ENCODE data around the gene TP63.

TP63 gene

DNA sequence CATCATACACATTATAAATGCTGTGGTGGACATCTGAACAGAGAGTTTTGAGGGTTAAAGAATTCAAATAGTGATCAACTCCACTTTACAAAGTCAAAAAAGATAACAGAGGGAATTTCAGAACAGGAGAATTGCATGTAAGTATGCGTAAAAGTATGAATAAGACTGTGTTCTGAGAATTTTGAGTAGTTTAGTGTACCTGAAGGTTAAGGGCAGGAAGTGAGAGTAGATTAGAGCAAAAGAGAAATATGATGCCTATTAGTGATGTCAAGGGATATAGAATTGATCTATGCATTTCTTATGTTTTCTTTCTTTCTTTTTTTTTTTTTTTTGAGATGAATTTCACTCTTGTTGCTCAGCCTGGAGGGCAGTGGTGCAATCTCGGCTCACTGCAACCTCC is 53.1 kb downstream of the TP63 start:
- DNase-seq (ENCODE audit: low read depth), result no peak

DNA sequence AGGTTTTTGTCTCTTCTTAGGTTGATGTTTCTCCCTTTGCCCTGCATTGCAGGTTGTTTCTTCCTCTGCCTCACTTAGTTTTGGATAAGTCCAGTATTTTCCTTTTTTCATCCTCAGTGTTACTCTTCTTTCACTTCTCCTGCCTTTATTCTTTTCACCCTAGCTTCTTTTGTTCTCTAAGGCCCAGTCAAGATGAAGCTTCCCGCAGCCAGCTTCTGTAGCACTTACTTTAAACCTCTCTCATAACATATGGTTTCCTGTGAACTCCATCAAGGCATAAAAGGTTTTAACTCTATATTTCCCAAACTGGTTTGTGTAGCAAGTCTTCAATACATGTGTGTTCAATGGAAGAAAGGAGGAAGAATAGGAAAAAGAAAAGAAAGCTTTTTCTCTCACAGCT is 54.1 kb downstream of the TP63 start:
- DNase-seq (ENCODE audit: low read depth), result no peak

GRCh38 chr3:189685860-189686259 is 54.7 kb downstream of the TP63 start:
- DNase-seq (ENCODE audit: low read depth), result no peak

- DNase-seq (ENCODE audit: low read depth), result no peak
Observed at GRCh38 chr3:189687475-189687874, 56.3 kb downstream of the TP63 start.

DNA sequence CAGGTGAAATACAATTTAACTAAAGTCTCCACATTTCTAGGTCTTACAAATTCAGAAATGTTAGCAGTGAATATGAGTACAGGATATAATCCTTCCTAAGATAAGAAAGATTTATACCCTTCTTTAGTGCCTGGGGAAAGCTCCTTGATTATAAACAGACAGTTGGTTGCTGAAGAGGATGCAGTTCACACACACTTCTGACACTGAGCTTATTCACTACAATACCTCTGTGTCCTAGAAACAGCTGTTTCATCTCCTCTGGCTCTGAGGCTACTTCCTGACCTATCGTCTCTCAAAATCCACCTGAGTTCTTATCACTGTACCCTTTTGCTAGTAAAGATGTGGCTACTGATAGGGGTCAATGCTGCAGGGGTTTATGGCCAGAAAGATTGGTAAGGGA is 57.1 kb downstream of the TP63 start:
- DNase-seq (ENCODE audit: low read depth), result no peak

- DNase-seq (ENCODE audit: low read depth), result no peak
Observed at GRCh38 chr3:189689625-189690024, 58.4 kb downstream of the TP63 start.

- no peak for DNase-seq (ENCODE audit: low read depth)
Observed at GRCh38 chr3:189690237-189690636, 59.0 kb downstream of the TP63 start.

DNA sequence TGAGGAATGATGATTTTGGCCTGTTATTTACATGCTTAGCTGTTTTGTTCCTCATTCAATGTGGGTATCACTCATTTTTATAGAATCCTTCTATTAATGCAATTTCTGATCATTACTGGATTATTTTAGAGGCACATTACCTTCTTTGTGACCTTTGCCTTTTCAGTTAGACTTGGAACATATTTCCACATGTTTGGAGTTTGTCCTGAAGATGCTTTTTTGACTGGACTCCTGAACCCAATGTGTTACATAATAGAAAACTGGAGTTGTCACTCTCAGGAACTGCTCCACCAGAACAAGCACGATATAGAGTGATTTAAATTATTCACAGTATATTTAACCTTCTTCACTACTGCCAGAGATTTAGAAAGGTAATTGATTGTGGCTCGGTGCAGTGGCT is 59.5 kb downstream of the TP63 start:
- DNase-seq (ENCODE audit: low read depth), result no peak

- no peak for DNase-seq (ENCODE audit: low read depth)
Observed at GRCh38 chr3:189695400-189695799, 64.2 kb downstream of the TP63 start.

DNA sequence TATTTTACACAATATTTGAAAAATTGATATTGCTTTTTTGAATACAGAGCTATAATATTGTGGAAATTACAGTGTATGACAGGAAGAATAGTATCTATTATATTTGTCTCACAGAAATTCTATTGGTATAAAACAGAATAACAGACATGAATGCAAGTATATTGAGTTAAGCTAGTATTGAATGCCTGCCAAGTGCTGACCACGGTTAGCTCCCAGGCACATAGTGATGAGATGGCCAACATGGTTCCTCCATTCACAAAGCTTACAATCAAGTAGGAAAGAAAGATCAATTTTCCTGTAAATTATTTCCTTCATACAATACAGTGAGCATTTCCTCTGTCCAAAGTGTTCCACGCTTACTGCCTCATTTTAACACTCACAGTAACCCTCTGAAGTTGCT is 67.6 kb downstream of the TP63 start:
- no peak for DNase-seq (ENCODE audit: low read depth)

DNA sequence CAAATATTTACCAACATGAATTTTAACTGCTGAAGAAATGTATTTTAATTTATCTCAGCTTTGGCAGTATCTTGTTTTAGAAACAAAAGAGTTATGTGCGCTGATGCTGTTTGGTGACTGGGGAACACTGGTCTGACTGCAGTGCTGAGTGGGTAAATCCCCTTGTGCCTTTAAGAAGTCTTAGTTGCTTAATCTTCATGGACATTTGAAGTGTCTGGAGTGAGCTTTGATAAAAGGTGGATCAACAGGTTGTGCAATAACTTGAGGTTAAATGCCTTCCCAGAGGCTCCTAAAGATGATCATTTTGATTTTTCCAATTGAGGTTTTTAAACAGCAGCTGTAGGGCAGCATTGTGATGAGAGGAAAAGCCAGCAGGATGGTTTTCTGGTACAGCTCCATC is 68.7 kb downstream of the TP63 start:
- no peak for DNase-seq (ENCODE audit: low read depth)

GRCh38 chr3:189702066-189702646 is 71.0 kb downstream of the TP63 start:
- no peak for DNase-seq (ENCODE audit: low read depth)

DNA sequence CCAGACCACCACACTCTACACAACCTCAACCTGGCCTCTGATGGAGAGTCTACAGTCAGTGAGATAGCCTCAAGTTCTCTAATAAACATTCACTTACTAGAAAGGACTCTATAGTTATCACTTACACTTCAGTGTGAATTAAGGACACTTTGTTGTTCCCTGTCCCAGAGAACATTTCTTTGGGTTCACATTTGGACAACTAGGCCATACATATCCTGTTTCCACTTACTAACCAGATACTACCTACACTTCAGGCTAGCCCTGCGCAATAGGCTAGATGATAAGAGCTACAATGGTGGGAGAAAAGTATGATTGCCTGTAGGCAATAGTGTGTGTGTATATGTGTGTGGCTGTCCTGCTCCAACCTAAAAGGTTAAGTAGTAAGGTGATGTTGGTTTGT is 72.7 kb downstream of the TP63 start:
- no peak for DNase-seq (ENCODE audit: low read depth)

GRCh38 chr3:189708375-189708774 is 77.2 kb downstream of the TP63 start:
- DNase-seq (ENCODE audit: low read depth), result no peak

- no peak for DNase-seq (ENCODE audit: low read depth)
Observed at GRCh38 chr3:189710620-189711402, 79.6 kb downstream of the TP63 start.

GRCh38 chr3:189712906-189713483 is 81.8 kb downstream of the TP63 start:
- no peak for DNase-seq (ENCODE audit: low read depth)

DNA sequence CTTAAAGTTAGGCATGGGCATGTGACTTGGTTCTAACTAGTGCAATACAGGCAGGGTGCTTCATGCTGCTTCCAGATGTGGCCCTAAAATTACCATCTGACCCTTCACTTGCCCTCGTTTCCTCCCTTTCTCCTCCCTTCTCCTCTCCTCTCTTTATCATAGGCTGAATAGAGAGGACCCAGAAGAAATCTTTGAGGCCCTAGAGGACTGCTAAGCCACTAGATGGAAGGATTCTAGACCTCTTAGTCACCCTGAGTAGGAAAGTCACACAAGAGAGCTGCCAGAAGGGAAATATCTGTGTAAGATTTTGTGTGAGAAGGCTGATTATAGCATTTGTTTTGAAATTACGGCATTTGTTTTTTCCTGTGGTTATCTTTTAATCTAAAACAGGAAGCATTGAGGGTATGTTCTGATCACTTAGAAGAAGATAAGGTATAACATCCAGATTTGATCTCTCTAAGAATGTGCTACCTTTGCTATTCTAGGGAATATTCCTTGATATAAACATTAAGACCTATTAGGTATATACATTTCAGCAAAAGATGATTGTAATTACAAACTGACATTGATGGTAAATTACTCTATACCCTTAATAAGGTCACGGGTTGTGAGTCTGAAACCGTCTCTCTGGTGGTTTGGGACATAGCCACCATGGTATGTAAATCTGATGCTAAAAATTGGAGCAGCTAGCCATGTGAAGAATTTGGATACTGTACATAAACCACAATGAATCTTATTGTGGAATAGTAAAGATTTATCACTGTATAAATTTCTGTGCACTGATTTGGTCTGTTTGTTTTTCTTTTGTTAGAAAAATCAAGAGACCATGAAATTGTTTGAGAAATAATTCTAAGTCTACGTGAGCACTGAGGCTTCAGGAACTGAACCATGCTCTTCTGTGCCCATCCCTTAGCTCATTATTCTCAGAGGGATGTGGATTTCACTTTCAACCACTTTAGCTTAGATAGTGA is 84.1 kb downstream of the TP63 start:
- no peak for DNase-seq (ENCODE audit: low read depth)

DNA sequence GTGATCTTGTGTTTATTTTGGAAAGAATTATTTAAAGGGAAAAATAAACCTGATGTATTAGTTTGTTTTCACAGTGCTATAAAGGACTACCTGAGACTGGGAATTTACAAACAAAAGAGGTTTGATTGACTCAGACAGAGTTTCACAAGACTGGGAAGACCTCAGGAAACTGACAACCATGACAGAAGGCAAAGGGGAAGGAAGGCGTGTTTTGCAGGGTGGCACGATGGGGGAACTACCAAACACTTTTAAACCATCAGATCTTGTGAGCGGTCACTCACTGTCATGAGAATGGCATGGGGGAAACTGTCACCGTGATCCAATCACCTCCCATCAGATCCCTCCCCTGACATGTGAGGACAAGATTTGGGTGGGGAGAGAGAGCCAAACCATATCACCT is 87.0 kb downstream of the TP63 start:
- DNase-seq (ENCODE audit: low read depth), result no peak

GRCh38 chr3:189720736-189721417 is 89.7 kb downstream of the TP63 start:
- no peak for DNase-seq (ENCODE audit: low read depth)

DNA sequence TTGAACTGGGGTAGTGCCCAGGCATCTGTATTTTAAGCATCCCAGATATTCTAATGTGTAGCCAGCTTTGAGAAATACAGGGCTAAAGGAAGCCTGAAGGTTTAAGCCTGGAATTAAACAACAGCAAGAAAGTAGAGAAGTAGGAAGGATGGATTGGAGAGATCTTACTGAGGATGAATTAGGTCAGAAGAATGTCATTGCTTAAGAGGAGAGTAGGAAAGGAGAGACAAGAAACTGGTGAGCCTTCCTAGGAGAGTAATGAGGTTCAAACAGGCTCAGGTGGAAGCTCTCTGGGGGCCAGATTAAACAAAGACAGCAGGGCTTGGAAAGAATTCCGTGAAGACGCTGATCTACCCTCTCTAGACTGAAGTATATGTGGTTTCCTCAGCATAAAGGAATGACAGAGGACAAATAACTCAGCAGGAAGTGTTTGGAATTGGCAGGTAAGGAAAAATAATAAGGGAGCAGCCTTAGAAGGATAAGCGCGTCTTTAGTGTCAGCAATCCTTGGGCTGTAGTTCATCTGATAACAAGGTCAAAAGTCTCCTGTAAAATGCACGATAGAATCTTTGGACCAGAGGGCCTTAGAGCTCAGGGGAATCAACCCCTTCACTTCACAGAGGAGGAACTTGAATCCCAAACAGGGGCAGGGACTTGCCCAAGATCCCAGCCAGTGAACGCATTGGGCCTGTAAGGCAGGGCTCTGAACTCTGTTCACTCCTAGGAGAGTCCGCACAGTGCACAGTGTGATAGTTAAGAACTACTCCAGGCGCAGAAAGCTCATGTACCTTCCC is 90.9 kb downstream of the TP63 start:
- no peak for DNase-seq (ENCODE audit: low read depth)

GRCh38 chr3:189724356-189724755 is 93.2 kb downstream of the TP63 start:
- DNase-seq (ENCODE audit: low read depth), result no peak
